ENCODE data around the gene KDM5C.
"Not testable (repeated sequence)": the region's sequence is repeated elsewhere in the genome, so short reads cannot be mapped to it uniquely, and the experiment has no call there.

Gene KDM5C

DNA sequence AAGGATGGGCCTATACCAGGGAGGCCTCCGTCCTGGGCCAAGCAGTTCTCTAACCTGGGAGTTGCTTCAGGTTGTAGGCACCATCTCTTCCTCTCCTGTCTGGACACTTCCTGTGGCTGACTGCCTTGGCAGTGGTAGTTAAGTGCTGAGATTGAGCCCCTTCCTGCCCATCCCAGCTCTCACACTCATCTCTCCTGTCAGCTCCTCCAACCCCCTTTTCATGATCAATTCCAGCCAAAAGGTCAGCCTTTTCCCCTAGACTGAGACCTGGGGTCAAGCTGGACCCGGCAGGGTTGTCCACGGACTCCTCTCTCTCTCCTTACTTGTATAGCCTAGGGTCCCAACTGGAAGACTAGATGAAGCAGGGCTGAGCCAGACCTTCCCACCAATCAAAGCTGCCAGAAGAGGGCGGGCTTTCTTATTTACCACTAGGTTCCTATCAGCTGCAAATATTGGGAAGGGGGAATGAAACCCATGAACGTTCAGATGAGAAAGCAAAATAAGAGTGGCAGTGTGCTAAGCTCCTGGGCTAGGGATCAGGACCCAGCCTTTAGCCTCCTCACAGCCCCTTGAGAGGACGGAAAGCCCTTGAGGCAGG is 34.5 kb downstream of the KDM5C start:
- DNase-seq (ENCODE audit: low spot score): no peak

DNA sequence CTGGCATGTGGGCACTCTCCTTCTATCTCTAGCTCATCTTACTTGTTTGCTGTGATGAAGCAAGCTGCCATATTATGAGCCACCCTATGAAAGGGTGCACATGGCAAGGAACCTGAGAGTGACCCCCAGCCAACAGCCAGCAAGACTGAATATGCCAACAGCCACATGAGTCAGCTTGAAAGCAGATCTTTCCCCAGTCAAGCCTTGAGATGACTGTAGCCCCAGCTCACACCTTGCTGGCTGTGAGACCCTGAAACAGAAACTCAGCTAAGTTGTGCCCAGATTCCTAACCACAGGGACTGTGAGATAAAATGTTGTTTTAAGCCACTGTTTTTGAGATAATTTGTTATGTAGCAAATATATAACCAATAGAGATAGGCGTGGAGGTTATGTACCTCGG is 36.2 kb downstream of the KDM5C start:
- no peak for DNase-seq (ENCODE audit: low spot score)

DNA sequence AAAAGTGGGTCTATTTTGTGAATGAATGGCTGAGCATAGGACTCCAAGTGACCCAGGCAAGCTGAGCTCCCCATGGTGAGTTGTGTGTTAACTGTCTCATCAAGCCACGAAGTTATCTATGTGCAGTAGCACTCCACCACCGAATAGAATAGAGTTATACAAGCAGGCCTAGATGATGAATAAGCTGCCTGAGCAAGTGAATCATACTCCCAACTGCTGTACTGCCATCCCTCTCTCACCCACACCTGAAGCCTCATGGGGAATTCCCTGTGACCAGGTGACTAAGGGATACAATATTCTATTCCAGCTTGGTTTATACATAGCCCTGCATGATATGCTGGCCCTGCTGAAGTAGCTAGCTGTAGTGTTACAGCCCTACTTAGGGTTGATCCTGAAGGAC is 38.7 kb downstream of the KDM5C start:
- no peak for DNase-seq (ENCODE audit: low spot score)

DNA sequence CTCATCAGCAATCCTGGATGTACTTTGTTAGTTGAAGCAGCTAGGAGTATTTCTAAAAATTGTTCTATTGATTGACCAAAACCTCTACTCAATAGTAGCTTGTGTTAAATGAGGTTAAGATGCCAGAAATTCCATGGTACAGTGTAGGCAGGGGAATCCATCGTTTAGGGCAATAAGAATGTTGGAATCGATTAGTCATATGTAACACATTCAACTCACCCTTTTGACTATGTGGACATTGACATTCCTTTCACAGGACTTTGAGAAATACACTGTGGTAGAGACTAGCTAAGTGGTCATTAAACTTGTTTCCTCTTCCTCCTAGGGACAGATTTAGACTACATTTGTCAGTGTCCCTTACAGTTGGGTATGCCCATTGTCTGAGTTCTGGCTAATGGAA is 40.2 kb downstream of the KDM5C start:
- no peak for DNase-seq (ENCODE audit: low spot score)

DNA sequence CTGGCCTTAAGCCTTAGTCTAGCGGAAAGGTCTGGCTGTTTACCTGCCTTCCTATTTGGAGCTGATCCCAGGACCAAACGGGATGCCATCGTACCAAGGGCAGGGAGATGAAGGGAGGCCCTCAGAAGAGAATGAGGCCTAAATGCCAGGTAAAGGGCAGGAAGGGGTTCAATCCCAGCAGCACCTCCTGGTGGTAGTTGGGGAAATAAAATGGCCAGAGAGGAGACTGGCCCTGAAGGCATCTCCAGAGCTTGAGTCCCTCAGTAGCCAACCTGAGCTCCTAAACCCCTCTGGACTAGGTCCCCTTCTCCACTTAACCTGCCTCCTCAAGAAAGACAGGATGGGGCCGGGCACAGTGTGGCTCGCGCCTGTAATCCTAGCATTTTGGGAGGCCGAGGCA is 53.7 kb downstream of the KDM5C start:
- DNase-seq (ENCODE audit: low spot score): no peak

DNA sequence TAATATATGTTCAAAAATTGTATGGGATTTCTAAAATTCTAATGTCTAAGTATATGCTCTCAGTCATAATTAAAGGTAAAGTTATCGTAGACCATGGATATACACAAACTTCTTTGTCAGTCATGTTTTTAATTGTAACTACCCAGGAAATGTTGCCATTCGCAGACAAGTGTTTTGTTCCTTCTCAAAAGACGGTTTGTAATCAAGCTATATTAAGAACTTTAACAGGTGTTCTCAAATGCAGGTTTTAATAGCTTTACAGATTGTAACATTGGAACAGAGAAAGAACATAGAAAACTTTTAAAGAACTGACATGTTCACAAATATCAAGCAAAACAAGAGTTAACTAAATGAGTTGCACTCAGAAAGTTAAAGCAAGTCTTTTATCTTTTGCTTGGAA is 58.9 kb downstream of the KDM5C start:
- no peak for DNase-seq (ENCODE audit: low spot score)

DNA sequence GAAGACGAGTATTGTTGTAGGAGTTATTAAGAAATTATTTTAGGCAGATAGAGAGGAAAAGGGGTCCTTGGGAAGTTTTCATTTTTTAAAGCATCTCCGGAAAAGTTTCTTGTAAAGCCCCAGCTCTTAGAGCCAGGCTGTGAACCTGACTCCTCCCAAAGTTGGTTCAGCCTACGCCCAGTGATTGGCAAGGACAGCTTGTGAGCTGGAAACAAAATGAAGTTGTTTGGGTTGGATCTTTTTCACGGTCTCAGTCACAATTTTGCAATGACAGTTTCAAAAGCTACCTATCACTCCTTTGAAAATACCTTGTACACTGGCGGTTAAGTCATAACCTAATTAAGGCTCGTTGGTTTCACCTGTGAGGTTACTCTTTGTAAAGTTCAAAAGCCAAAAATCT is 60.4 kb downstream of the KDM5C start:
- DNase-seq (ENCODE audit: low spot score): not testable (repeated sequence)

DNA sequence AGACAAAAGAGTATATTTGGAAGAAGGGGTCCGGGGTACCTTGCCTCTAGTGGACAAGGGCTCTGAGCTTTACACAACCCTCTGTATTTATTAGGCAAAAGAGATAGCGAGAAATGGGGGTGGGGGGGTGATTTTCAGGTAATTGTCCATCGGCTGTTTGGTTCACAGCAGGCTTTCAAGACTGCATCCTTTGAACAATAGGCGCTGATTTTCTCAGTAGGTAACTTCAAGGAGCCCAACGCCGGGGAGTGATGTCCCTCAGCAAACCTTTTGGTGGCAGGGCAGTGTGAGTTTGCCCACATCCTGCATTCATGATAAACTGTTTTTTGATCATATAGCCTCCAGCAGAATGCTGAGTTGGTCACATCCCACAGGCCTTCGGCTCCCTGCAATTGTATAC is 61.6 kb downstream of the KDM5C start:
- DNase-seq (ENCODE audit: low spot score): no peak

DNA sequence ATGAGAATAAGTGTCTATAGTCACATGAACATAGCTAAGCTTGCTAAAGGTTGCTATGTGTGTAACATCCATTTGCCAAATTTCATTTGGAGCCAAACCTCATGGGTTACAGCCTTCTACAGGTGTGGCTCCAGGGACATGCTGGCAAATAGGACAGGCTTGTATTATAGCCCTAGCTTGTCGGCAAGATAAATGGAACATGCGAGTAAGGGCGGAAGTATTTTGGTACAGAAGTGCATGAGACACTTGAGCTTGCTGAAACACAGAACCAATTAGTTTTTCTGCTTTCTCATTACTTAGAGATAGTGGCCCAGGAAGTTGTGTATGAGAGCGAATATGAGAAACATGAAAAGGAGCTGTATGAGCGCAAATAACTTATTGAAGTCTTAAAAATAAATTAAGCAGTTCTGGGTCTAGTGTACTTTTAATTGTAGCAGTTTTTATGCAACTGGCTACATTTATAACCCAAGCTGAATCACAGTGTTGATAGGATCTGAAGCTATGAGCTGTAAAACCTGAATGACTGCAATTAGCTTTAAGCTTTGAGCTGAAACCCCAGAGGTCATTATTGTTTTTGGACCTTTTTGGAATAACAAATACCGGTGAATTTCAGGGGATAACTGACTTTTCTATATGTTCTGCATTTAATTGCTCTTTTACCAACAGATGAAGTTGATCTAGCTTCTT is 64.6 kb downstream of the KDM5C start:
- DNase-seq (ENCODE audit: low spot score): no peak

DNA sequence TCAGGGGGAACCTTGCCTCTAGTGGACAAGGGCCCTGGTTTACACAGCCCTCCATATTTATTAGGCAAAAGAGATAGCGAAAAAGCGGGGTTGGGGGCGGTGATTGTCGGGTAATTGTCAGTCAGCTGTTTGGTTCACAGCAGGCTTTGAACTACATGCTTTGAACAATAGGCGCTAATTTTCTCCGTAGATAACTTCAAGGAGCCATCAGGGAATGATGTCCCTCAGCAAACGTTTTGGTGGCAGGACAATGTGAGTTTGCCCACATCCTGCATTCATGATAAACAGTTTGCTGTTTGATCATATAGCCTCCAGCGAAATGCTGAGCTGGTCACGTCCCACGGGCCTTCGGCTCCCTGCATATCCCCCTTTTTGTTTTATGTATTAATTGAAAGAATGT is 65.8 kb downstream of the KDM5C start:
- no peak for DNase-seq (ENCODE audit: low spot score)

DNA sequence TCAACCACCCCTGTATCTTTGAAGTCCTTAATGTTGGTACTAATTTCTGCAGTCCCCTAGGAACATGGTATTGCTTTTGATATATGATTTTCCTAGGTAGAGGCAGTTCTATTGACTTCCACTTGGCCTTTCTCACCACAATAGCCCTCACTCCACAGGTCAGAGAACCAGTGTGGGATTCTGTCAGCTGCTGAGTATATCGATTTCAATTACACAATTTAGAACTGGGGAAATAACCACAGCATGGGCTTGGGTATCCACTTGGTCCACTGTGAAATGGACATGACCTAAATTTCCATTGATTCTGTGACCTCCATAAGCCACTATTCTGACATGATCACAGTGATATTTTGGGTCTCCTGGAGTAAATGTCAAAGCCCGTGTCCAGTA is 68.8 kb downstream of the KDM5C start:
- no peak for DNase-seq (ENCODE audit: low spot score)

DNA sequence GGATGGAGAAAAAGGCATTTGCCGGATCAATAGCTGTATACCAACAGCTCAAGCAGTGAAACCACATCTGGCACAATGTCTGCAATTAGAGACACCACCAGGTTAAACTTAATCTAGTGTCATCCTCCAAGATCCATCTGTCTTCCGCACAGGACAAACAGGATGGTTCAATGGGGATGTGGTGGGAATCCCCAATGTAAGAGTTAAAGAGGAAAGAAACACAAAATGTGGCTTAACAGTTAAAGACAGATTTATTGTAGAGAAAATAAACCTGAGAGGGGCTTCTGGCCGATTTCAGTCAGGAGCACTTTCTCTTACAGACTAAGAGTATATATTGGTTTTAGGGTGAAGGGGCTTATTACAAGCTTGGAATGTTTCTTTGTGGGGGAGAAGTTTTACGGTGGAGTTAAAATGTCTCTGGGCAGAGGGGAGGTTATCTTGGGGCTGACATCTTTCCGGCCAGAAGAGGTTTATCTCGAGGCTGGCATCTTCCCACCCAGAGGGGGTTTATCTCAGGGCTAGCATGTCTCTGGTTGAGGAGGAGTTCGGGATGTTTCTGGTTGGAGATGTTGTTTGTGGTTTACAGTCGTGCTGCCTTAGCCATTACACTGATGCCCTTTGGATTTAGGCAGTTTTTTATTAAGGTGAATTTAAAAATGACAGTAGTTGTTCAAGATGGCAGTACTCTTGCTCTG is 69.3 kb downstream of the KDM5C start:
- no peak for DNase-seq (ENCODE audit: low spot score)

DNA sequence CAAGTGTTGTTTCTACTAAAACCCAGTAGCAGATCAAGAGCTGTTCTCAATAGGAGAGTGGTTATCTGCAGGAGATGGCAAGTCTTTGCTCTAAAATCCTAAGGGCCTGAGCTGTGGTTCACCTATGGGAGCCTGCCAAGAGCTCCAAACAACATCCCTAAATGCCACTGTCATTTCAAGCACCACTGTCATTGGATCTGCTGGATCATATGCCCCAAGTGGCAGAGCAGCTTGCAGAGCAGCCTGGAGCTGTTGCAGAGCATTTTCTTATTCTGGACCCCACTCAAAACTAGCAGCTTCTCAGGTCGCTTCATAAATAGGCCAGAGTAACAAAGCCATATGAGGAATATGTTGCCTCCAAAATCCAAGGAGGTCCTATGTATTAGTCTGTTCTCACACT is 71.4 kb downstream of the KDM5C start:
- no peak for DNase-seq (ENCODE audit: low spot score)

Data from hepatic stellate cell (primary cell).